Endothelial cell of umbilical vein (primary cell): ENCODE data around the gene RUFY3. TPM values are rescaled to one million over a fixed set of nuclear protein-coding genes. Genes with fewer than 3 reads are reported as not detected.

ENCODE experiments used
- BruUV-seq: library from RNA; stranded (reverse); fragments of 400-500 nt; replicated peaks from 2 replicates; lab custom pipeline; 2021; lab: Mats Ljungman, UMichigan
- CTCF ChIA-PET: fragments of 300-600, 350-600 bp; sonication (Branson Sonifier 250); formaldehyde crosslinking; loops from one replicate; lab custom pipeline; 2021; ENCODE audit warnings: antibody characterized with exemption, inconsistent platforms; lab: Charles Lee
- POLR2A ChIA-PET: fragments of 300-600, 350-600 bp; sonication (Branson Sonifier 250); formaldehyde crosslinking; loops from one replicate; lab custom pipeline; 2021; ENCODE audit warnings: antibody characterized with exemption, inconsistent platforms; lab: Charles Lee
- DNase-seq: peaks from one replicate; pipeline ENCODE4 v3.0.0-alpha.2; 2011; ENCODE audit warnings: low read depth, low spot score
- FAIRE-seq: peaks from 2 replicates; lab custom pipeline; 2011; peaks lifted over from hg19 to GRCh38; lab: Jason Lieb, UNC
- H2AFZ ChIP-seq: 2 replicates; pipeline ENCODE4 v1.6.0; 2012; ENCODE audit warnings: low read depth, low read length, control low read depth, inconsistent platforms
- H3K27ac ChIP-seq: 2 replicates; pipeline ENCODE4 v1.5.1; 2011; ENCODE audit warnings: low read depth, mild to moderate bottlenecking, control low read depth, low read length, moderate library complexity; ENCODE audit not compliant: insufficient read depth
- H3K27me3 ChIP-seq, 2 experiments: 2 replicates each; pipeline versions ENCODE4 v1.6.0 to v1.6.1; 2011; ENCODE audit warnings: low read length in 2 of 2, mixed read lengths in 1 of 2; ENCODE audit not compliant: control insufficient read depth in 2 of 2, insufficient read depth in 2 of 2
- H3K36me3 ChIP-seq, 2 experiments: 2 replicates in 1 of 2; 3 replicates in 1 of 2; pipeline ENCODE4 v1.5.1; 2011; ENCODE audit warnings: low read length in 2 of 2, mild to moderate bottlenecking in 1 of 2, moderate library complexity in 1 of 2; ENCODE audit not compliant: control insufficient read depth in 2 of 2, insufficient read depth in 2 of 2; ENCODE audit errors: extremely low read depth in 1 of 2
- H3K4me1 ChIP-seq: 3 replicates; pipeline ENCODE4 v1.5.1; 2011; ENCODE audit warnings: mild to moderate bottlenecking, low read length; ENCODE audit not compliant: control insufficient read depth, insufficient read depth; ENCODE audit errors: extremely low read depth
- H3K4me2 ChIP-seq: 2 replicates; pipeline ENCODE4 v1.6.1; 2011; ENCODE audit warnings: low read length, control low read depth, mixed read lengths; ENCODE audit not compliant: insufficient read depth
- H3K4me3 ChIP-seq, 3 experiments: fragments of 200-600 bp in 1 of 3; sonication (generic), shearing (Covaris generic) in 1 of 3; replicated peaks in 1 of 3; 2 replicates each; pipeline ENCODE4 v1.5.1; 2011 to 2016; ENCODE audit warnings: control low read depth in 3 of 3, low read length in 3 of 3, mild to moderate bottlenecking in 2 of 3, inconsistent platforms in 1 of 3, low read depth in 1 of 3, moderate library complexity in 1 of 3; ENCODE audit not compliant: insufficient read depth in 1 of 3
- H3K79me2 ChIP-seq: 2 replicates; pipeline ENCODE4 v1.6.0; 2012; ENCODE audit warnings: low read length, inconsistent platforms; ENCODE audit not compliant: control insufficient read depth, insufficient read depth
- H3K9ac ChIP-seq: replicated peaks from 2 replicates; pipeline ENCODE3; 2011; ENCODE audit warnings: low read length, control low read depth; ENCODE audit not compliant: insufficient read depth; ENCODE audit errors: extremely low read depth
- H3K9me1 ChIP-seq: replicated peaks from 3 replicates; pipeline ENCODE4 v1.6.0; 2011; ENCODE audit warnings: mild to moderate bottlenecking, low read length; ENCODE audit not compliant: control insufficient read depth, insufficient read depth; ENCODE audit errors: extremely low read depth
- H3K9me3 ChIP-seq: replicated peaks from 2 replicates; pipeline ENCODE4 v1.5.1; 2012; ENCODE audit warnings: low read length, inconsistent platforms; ENCODE audit not compliant: control insufficient read depth, insufficient read depth
- H4K20me1 ChIP-seq: replicated peaks from 2 replicates; pipeline ENCODE3; 2011; ENCODE audit warnings: mild to moderate bottlenecking, low read length; ENCODE audit not compliant: control insufficient read depth, insufficient read depth; ENCODE audit errors: extremely low read depth
- CTCF ChIP-seq, 2 donors: IDR thresholded peaks; 1 replicate in 1 of 2; 2 replicates in 1 of 2; pipeline ENCODE4 v1.5.1; 2011; ENCODE audit warnings: low read length in 2 of 2, mild to moderate bottlenecking in 2 of 2, moderate library complexity in 2 of 2, control low read depth in 1 of 2, inconsistent platforms in 1 of 2, low read depth in 1 of 2; ENCODE audit not compliant: insufficient read depth in 1 of 2; ENCODE audit errors: extremely low read depth in 1 of 2
- EZH2 ChIP-seq: IDR thresholded peaks from 2 replicates; pipeline ENCODE4 v1.6.1; 2012; ENCODE audit warnings: borderline replicate concordance, low read depth, mild to moderate bottlenecking, moderate library complexity, low read length, inconsistent platforms; ENCODE audit not compliant: severe bottlenecking
- FOS ChIP-seq: IDR thresholded peaks from 2 replicates; pipeline ENCODE4 v1.6.1; 2011; ENCODE audit warnings: mild to moderate bottlenecking, low read length, moderate library complexity, borderline replicate concordance; ENCODE audit not compliant: insufficient read depth
- GATA2 ChIP-seq: IDR thresholded peaks from 2 replicates; pipeline ENCODE4 v1.7.0; 2011; ENCODE audit warnings: low read depth, mild to moderate bottlenecking, moderate library complexity, mixed read lengths, low read length; ENCODE audit not compliant: insufficient read length, insufficient read depth
- JUN ChIP-seq: IDR thresholded peaks from 2 replicates; pipeline ENCODE4 v1.6.1; 2011; ENCODE audit warnings: borderline replicate concordance, low read depth; ENCODE audit not compliant: insufficient read length, insufficient read depth
- MYC ChIP-seq: IDR thresholded peaks from one replicate; pipeline ENCODE4 v1.6.1; 2011; ENCODE audit warnings: mild to moderate bottlenecking, low read depth, low read length
- POLR2A ChIP-seq: IDR thresholded peaks from 2 replicates; pipeline ENCODE4 v1.6.1; 2012; ENCODE audit warnings: low read depth, mild to moderate bottlenecking, control low read depth, low read length
- POLR2AphosphoS5 ChIP-seq: IDR thresholded peaks from 2 replicates; pipeline ENCODE4 v1.6.1; 2012; ENCODE audit warnings: low read depth, mild to moderate bottlenecking, control low read depth, low read length, moderate library complexity; ENCODE audit not compliant: insufficient read depth
- dilution Hi-C: fragments of 300-500 bp; cut with MboI; formaldehyde crosslinking; loops from one replicate; pipeline ENCODE4 v1.15.0; 2019; ENCODE audit warnings: low sequenced_read_pairs; ENCODE audit not compliant: extremely low pct_ligation_motif_present
- intact Hi-C: fragments of 100-400 bp; cut with micrococcal nuclease; formaldehyde crosslinking; loops from one replicate; pipeline ENCODE4 v1.10.0; 2022
- polyA plus RNA-seq, 4 experiments: library from polyadenylated mRNA; depleted of rRNA in 3 of 4; stranded (reverse) in 3 of 4; unstranded in 1 of 4; fragments of >200 nt; gene quantifications; 2 replicates each; pipeline versions ENCODE4 v1.2.1 to v1.2.3, GENCODE V29; 2011 to 2012; ENCODE audit warnings: missing spikeins in 1 of 4
- total RNA-seq: library from RNA; stranded (reverse); gene quantifications from 2 replicates; pipeline ENCODE4 v1.2.3, GENCODE V29; 2021
- TF ChIP-seq, protein P1 (sequence below): IDR thresholded peaks from 2 replicates; pipeline ENCODE4 v1.6.1; 2011; ENCODE audit not compliant: insufficient read depth, insufficient read length

The RUFY3 gene
- total and polyA plus RNA-seq, 2 donors (not counting 3 experiments of a cell fraction or from before 2014, with no cell fraction given): 10.0 to 52.8 TPM

- no peak for FAIRE-seq
- dilution Hi-C loops (no loop called here), intact Hi-C loops (no loop called here)
- BruUV-seq: no TSS peak
- POLR2A ChIA-PET: interaction anchor here (0.7 kb wide), 1 partner anchor 125 kb away, joined by 3 read pairs; no protein-coding TSS in a partner anchor
- H3K9me1 ChIP-seq: no peaks in the 10 kb centered on the region
- H2AFZ ChIP-seq: no peak overlapping the region
- no peak overlapping the region for H3K27ac ChIP-seq
- no peak overlapping the region for H3K4me2 ChIP-seq
- no peaks in the 10 kb centered on the region for H3K9me3 ChIP-seq
- H3K9ac ChIP-seq: no peak overlapping the region
- H3K4me3 ChIP-seq: no peak overlapping the region
- no peak for DNase-seq
- peaks cover 6% of the 10 kb centered on the region for H3K79me2 ChIP-seq
- H3K27me3 ChIP-seq: no peaks in the 10 kb centered on the region
- H3K4me1 ChIP-seq: peaks cover 5% of the 10 kb centered on the region
- peaks cover 2% of the 10 kb centered on the region for H4K20me1 ChIP-seq
- CTCF ChIA-PET: interaction anchor here (1.0 kb wide), 1 partner anchor 181 kb away, joined by 3 read pairs; no protein-coding TSS in a partner anchor
- peaks cover 21 to 36% of the 10 kb centered on the region in 2 experiments for H3K36me3 ChIP-seq
- TF ChIP-seq JUN (no peak), POLR2A (no peak), MYC (no peak), FOS (no peak), POLR2AphosphoS5 (no peak), GATA2 (no peak), EZH2 (no peak), CTCF (IDR thresholded peaks at IDR 0.05; ENCODE audit: extremely low read depth in 1 of 2, insufficient read depth in 1 of 2, low read depth in 1 of 2, low read length in 2 of 2) (no peak)
- TF ChIP-seq, protein P1, sequence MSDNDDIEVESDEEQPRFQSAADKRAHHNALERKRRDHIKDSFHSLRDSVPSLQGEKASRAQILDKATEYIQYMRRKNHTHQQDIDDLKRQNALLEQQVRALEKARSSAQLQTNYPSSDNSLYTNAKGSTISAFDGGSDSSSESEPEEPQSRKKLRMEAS: no peak
Measured at GRCh38 chr4:70829015-70829414, 107.3 kb downstream of the RUFY3 start.
